Measurements from ENCODE around the gene USHBP1.
A peak's percentile ranks its signal among the peaks of the same experiment; 100 is the strongest.
"Not testable (repeated sequence)": the region's sequence is repeated elsewhere in the genome, so short reads cannot be mapped to it uniquely, and the experiment has no call there.

USHBP1 gene

GRCh38 chr19:17279436-17279835 is 14.9 kb upstream of the USHBP1 start:
- H3K36me3 ChIP-seq (ENCODE audit: insufficient read depth), result no peaks in the 10 kb centered on the region
- H3K27ac ChIP-seq, result no peak overlapping the region
- H2AFZ ChIP-seq (ENCODE audit: low read depth), result no peak overlapping the region
- no peak for TF ChIP-seq CTCF (conservative IDR thresholded peaks at IDR 0.05; ENCODE audit: low read depth, low read length)
- no peaks in the 10 kb centered on the region for H3K79me2 ChIP-seq (ENCODE audit: insufficient read depth, low read depth)
- H3K4me3 ChIP-seq (IDR thresholded peaks at IDR 0.05; ENCODE audit: insufficient read depth, low read depth, low read length), result no peak overlapping the region
- no peaks in the 10 kb centered on the region for H4K20me1 ChIP-seq (ENCODE audit: insufficient read depth)
- H3K4me2 ChIP-seq, result no peak overlapping the region
- H3K27me3 ChIP-seq (ENCODE audit: insufficient read depth, low read depth), result no peaks in the 10 kb centered on the region
- H3K4me1 ChIP-seq (ENCODE audit: low read depth, poor library complexity, severe bottlenecking), result peaks cover 6% of the 10 kb centered on the region
- H3K9ac ChIP-seq, result no peak overlapping the region

- TF ChIP-seq CTCF (conservative IDR thresholded peaks at IDR 0.05; ENCODE audit: low read depth, low read length), result no peak
- Histone ChIP-seq H3K79me2 (ENCODE audit: insufficient read depth, low read depth) (no peaks in the 10 kb centered on the region), H3K4me2 (no peak overlapping the region), H3K27ac (no peak overlapping the region), H3K4me1 (ENCODE audit: low read depth, poor library complexity, severe bottlenecking) (no peaks in the 10 kb centered on the region), H3K36me3 (ENCODE audit: insufficient read depth) (no peaks in the 10 kb centered on the region), H3K9ac (no peak overlapping the region), H2AFZ (ENCODE audit: low read depth) (no peak overlapping the region), H3K4me3 (IDR thresholded peaks at IDR 0.05; ENCODE audit: insufficient read depth, low read depth, low read length) (no peak overlapping the region), H4K20me1 (ENCODE audit: insufficient read depth) (no peaks in the 10 kb centered on the region), H3K27me3 (ENCODE audit: insufficient read depth, low read depth) (no peaks in the 10 kb centered on the region)
These were observed 11.1 kb upstream of the USHBP1 start for GRCh38 chr19:17275441-17276175.

GRCh38 chr19:17274892-17275291 is 10.3 kb upstream of the USHBP1 start:
- not testable (repeated sequence) for H3K4me3 ChIP-seq (IDR thresholded peaks at IDR 0.05; ENCODE audit: insufficient read depth, low read depth, low read length); H4K20me1 ChIP-seq (ENCODE audit: insufficient read depth); H3K79me2 ChIP-seq (ENCODE audit: insufficient read depth, low read depth); H3K27me3 ChIP-seq (ENCODE audit: insufficient read depth, low read depth); H3K4me2 ChIP-seq; H3K36me3 ChIP-seq (ENCODE audit: insufficient read depth); H3K27ac ChIP-seq; H2AFZ ChIP-seq (ENCODE audit: low read depth); H3K9ac ChIP-seq; H3K4me1 ChIP-seq (ENCODE audit: low read depth, poor library complexity, severe bottlenecking)

- peak overlapping the region; percentile 83; the same call in 1 of the 2 replicates for H3K4me2 ChIP-seq
These were observed 4.2 kb upstream of the USHBP1 start for GRCh38 chr19:17268754-17269153.

More at GRCh38 chr19:17268754-17269153, 4.2 kb upstream of the USHBP1 start:
- peaks cover 14% of the 10 kb centered on the region for H3K4me1 ChIP-seq (ENCODE audit: low read depth, poor library complexity, severe bottlenecking)
- H3K27ac ChIP-seq, result peak overlapping the region; percentile 61; the same call in 1 of the 2 replicates
- no peak overlapping the region for H3K9ac ChIP-seq
- H4K20me1 ChIP-seq (ENCODE audit: insufficient read depth), result no peaks in the 10 kb centered on the region
- TF ChIP-seq CTCF (conservative IDR thresholded peaks at IDR 0.05; ENCODE audit: low read depth, low read length), result no peak
- H3K36me3 ChIP-seq (ENCODE audit: insufficient read depth), result no peaks in the 10 kb centered on the region
- no peaks in the 10 kb centered on the region for H3K27me3 ChIP-seq (ENCODE audit: insufficient read depth, low read depth)
- no peak overlapping the region for H2AFZ ChIP-seq (ENCODE audit: low read depth)
- peaks cover 6% of the 10 kb centered on the region; the same call in 1 of the 2 replicates for H3K79me2 ChIP-seq (ENCODE audit: insufficient read depth, low read depth)
- H3K4me3 ChIP-seq (IDR thresholded peaks at IDR 0.05; ENCODE audit: insufficient read depth, low read depth, low read length), result no peak overlapping the region

All from KMS-11 (cell line).